Mammary epithelial cell (primary cell): ENCODE data around the gene HAUS3.

Experiments used
- EZH2 ChIP-seq: IDR thresholded peaks from 2 replicates; pipeline ENCODE4 v1.6.1; 2012; ENCODE audit warnings: low read length, inconsistent platforms, borderline replicate concordance
- TF ChIP-seq, protein P1 (sequence below), 2 donors: IDR thresholded peaks in 1 of 2; conservative IDR thresholded peaks in 1 of 2; 2 replicates each; pipeline ENCODE4 v1.5.1; 2011 to 2012; ENCODE audit warnings: inconsistent platforms in 2 of 2, low read length in 2 of 2, mild to moderate bottlenecking in 2 of 2, control low read depth in 1 of 2, low read depth in 1 of 2; ENCODE audit not compliant: insufficient read depth in 1 of 2; ENCODE audit errors: extremely low read depth in 1 of 2

DNA sequence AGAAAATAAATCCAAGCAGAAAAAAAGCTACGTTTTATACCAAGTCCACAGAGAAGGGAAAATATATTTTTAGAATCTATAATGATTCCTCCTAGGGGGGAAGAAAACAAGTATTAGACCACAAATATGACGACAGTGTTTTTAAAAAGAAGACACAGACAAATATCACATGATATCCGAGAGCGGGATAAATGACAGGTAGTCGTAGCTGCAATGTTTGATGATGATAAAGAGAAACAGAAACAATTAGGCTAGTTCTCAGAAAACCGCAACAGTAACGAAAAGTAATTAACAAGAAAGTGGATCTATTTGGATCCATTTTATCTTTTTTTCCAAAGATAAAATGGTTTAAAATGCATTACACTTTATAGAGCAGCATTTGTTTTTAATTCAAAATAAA, 918 bp downstream of the HAUS3 start:
- TF ChIP-seq, protein P1, sequence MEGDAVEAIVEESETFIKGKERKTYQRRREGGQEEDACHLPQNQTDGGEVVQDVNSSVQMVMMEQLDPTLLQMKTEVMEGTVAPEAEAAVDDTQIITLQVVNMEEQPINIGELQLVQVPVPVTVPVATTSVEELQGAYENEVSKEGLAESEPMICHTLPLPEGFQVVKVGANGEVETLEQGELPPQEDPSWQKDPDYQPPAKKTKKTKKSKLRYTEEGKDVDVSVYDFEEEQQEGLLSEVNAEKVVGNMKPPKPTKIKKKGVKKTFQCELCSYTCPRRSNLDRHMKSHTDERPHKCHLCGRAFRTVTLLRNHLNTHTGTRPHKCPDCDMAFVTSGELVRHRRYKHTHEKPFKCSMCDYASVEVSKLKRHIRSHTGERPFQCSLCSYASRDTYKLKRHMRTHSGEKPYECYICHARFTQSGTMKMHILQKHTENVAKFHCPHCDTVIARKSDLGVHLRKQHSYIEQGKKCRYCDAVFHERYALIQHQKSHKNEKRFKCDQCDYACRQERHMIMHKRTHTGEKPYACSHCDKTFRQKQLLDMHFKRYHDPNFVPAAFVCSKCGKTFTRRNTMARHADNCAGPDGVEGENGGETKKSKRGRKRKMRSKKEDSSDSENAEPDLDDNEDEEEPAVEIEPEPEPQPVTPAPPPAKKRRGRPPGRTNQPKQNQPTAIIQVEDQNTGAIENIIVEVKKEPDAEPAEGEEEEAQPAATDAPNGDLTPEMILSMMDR (conservative IDR thresholded peaks at IDR 0.05 in 1 of 2, IDR thresholded peaks at IDR 0.05 in 1 of 2; ENCODE audit: extremely low read depth in 1 of 2, insufficient read depth in 1 of 2, low read depth in 1 of 2, low read length in 2 of 2): no peak
- no peak for TF ChIP-seq EZH2
